NOMO-1 treated with dmso at 0.1 percent for 144 hours (cell line): Measurements from ENCODE around the gene WNT8B.

ENCODE experiments used
- DNase-seq: peaks from one replicate; lab custom pipeline; 2025; ENCODE audit not compliant: unreplicated experiment; lab: John Stamatoyannopoulos, UW

The WNT8B gene

DNA sequence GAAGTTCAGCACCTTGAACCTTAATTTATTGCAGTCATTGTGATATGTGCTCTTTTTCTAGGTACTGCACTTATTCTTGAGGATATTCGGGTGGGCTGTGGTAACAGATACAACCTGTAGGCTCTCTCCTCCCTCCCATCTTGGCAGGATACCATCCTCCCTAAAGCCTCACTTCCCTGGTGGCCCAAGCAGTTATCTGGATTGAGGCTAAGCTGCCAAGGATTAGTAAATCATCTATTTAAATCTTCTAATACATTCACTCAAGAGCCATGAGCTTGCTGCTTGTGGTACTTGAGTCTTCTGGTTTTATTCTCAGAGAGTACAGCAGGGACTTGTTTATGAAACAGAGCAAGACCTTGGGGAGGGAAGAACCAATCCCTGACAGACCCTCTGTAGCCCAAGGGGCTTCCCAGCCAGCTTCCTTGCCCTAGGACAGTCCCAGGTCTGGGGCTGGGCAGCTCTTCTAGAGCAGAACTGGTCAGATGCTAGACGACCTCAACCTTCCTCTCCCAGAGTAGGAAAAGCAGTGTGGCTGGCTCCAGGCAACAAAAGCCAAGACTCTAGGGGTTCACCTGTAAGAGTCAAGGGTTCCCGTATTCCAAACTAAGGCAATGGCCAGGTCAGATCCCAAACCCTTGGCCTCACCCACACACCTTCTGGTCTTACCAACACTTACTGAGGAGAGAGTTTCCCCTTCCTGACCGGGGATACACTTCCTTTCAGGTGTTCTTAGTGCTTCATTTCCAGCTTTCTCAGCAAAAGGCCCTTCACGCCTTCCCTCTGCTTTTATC is 21.3 kb downstream of the WNT8B start:
- no peak for DNase-seq

- no peak for DNase-seq
Measured at GRCh38 chr10:100485366-100485765, 22.6 kb downstream of the WNT8B start.

DNA sequence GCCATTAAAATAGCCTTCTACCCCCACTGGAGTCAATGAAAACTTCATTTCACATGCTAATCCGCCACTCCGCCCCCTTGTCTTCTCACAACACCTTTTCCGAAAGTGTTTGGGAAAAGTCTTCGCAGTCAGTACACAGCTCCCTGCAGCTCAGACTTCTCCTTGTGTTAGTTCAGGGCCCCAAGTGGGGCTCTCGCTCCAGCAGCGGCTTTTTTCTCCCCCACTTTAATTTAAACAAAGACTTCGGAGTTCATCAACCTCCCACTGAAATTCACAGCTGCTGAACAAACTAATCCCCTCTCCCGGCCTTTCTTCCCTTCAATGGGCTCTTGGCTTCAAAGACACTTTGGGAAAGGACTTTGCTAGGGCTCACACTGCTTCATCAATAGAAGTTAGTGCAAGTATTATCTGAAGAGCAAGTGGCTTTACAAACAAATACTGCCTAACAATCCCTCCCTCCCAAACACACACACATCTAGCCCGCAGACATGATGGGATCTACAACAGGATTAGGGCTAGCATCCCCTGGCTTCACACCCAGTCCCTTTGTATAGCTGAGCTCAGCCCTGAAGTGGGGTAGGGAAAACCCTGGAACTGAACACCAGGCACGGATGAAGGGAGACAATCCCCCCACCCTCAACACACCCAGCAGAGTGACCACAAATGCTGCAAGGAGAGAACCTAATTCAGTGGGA is 23.1 kb downstream of the WNT8B start:
- DNase-seq, result no peak

GRCh38 chr10:100487529-100487928 is 24.7 kb downstream of the WNT8B start:
- DNase-seq, result no peak

DNA sequence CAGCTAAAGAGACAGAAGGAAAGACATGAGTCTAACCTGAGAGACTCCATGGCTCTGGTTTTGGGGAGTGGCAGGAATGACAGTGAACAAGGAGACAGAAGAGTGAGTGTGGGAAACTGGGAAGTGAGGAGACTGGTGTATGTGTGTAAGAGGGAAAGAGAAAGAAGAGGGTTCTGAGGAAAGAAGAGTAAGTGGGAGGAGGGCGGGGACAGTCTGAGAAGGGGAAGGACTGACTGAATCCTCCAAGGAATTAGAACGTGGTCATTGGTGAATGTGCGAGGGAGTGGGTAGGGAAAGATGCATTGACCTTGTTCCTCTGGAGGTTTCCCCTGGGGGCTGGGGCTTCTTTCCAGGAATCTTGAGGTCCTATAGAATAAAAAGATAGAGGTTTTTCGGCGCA is 26.6 kb downstream of the WNT8B start:
- no peak for DNase-seq

- no peak for DNase-seq
Measured at GRCh38 chr10:100490531-100490930, 27.7 kb downstream of the WNT8B start.

- no peak for DNase-seq
Measured at GRCh38 chr10:100496567-100496966, 33.8 kb downstream of the WNT8B start.

GRCh38 chr10:100498059-100498458 is 35.2 kb downstream of the WNT8B start:
- no peak for DNase-seq

- DNase-seq, result no peak
Measured at GRCh38 chr10:100501423-100501822, 38.6 kb downstream of the WNT8B start.

GRCh38 chr10:100502926-100503494 is 40.2 kb downstream of the WNT8B start:
- no peak for DNase-seq

- no peak for DNase-seq
Measured at GRCh38 chr10:100504096-100504495, 41.3 kb downstream of the WNT8B start.

GRCh38 chr10:100505164-100505563 is 42.4 kb downstream of the WNT8B start:
- no peak for DNase-seq

GRCh38 chr10:100506596-100507356 is 44.0 kb downstream of the WNT8B start:
- no peak for DNase-seq

GRCh38 chr10:100507357-100507732 is 44.5 kb downstream of the WNT8B start:
- DNase-seq, result no peak

- no peak for DNase-seq
Measured at GRCh38 chr10:100508266-100508665, 45.5 kb downstream of the WNT8B start.

DNA sequence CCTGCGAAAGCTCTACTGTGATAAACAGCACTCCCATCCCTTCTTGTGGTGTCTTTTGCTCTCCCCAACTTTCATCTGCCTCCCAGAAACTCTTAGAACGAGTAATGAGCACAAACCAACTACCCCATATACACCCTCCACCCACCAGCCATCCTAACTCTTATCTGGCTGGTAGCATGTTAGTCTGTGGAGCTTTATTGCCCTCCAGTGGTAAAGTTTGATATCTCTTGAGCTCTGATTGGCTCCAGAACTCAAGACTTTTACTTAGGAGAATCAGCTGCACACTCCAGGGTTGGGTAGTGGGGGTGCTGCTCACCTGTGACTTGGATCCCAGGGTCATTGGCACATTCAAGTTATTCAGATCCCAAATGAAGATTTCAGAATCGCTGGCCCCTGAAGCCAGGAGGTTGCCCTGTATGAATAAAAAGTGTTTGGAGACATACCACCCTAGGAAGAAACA is 45.9 kb downstream of the WNT8B start:
- DNase-seq, result no peak

- no peak for DNase-seq
Measured at GRCh38 chr10:100509241-100509840, 46.5 kb downstream of the WNT8B start.

- DNase-seq, result peak; percentile 75
Measured at GRCh38 chr10:100510533-100511308, 47.9 kb downstream of the WNT8B start.

DNA sequence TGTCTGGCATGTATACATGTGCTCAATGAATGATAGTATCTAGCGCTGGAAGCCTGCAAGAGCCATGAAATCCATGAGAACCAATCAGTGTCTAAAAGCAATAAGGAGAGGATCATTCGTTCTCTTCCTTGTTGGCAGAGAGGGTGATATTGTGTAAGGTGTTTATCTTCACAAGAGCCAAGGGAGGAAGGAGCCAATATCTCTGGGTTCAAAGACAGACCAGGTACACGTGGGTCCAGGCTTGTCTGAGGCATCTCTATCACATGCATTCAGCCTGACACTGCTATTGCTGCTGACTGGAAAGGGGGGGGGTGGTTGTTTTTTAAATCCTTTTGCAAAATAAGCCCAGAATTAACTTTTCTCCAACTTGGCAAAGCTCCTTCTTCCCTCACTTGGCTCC is 52.8 kb downstream of the WNT8B start:
- no peak for DNase-seq

- no peak for DNase-seq
Measured at GRCh38 chr10:100516847-100517246, 54.0 kb downstream of the WNT8B start.
